SK-N-SH (cell line): ENCODE data around the gene KRTAP10-8. TPM values are rescaled to one million over a fixed set of nuclear protein-coding genes. Genes with fewer than 3 reads are reported as not detected.

Experiments
- CTCF ChIA-PET: fragments of 300-600, 350-600 bp; formaldehyde crosslinking; extraction: SDS; loops from one replicate; lab custom pipeline; 2021; lab: Yijun Ruan, JAX
- POLR2A ChIA-PET: fragments of 350-600 bp; sonication (Branson Sonifier 250); formaldehyde crosslinking; extraction: SDS; loops from one replicate; lab custom pipeline; 2020; ENCODE audit warnings: antibody characterized with exemption, inconsistent platforms; lab: Yijun Ruan, JAX
- DNase-seq: peaks from one replicate; pipeline ENCODE4 v3.0.0; 2012
- H2AFZ ChIP-seq: fragments of 200-600 bp; sonication (generic); 2 replicates; pipeline ENCODE4 v1.8.1; 2016; ENCODE audit warnings: antibody characterized with exemption, mild to moderate bottlenecking, low read depth
- H3F3A ChIP-seq: fragments of 200-600 bp; sonication (generic); replicated peaks from 2 replicates; pipeline ENCODE3; 2016; ENCODE audit warnings: antibody characterized with exemption, mild to moderate bottlenecking; ENCODE audit not compliant: insufficient read depth
- H3K27ac ChIP-seq, 2 experiments: fragments of 200-500 bp in 1 of 2; fragments of 200-600 bp in 1 of 2; sonication (Bioruptor generic) in 1 of 2; sonication (generic), shearing (Covaris generic) in 1 of 2; 2 replicates each; pipeline versions ENCODE4 v1.5.1 to v1.6.1; 2014 to 2016; ENCODE audit warnings: low read depth in 2 of 2, inconsistent platforms in 1 of 2, low read length in 1 of 2, mild to moderate bottlenecking in 1 of 2, mixed read lengths in 1 of 2
- H3K27me3 ChIP-seq: fragments of 200-600 bp; sonication (generic), shearing (Covaris generic); 2 replicates; pipeline ENCODE4 v1.6.1; 2016; ENCODE audit warnings: mixed run types; ENCODE audit not compliant: insufficient read depth
- H3K36me3 ChIP-seq, 2 experiments: fragments of 200-500 bp in 1 of 2; fragments of 200-600 bp in 1 of 2; sonication (Bioruptor generic) in 1 of 2; sonication (generic) in 1 of 2; replicated peaks in 1 of 2; 2 replicates each; pipeline versions ENCODE3 to v1.5.1; 2014 to 2016; ENCODE audit warnings: low read length in 1 of 2, mild to moderate bottlenecking in 1 of 2; ENCODE audit not compliant: insufficient read depth in 2 of 2, control insufficient read depth in 1 of 2
- H3K4me1 ChIP-seq, 2 experiments: fragments of 200-500 bp in 1 of 2; fragments of 200-600 bp in 1 of 2; sonication (Bioruptor generic) in 1 of 2; sonication (generic), shearing (Covaris generic) in 1 of 2; 2 replicates each; pipeline versions ENCODE4 v1.5.1 to v1.6.1; 2014 to 2016; ENCODE audit warnings: low read depth in 1 of 2, low read length in 1 of 2, mixed run types in 1 of 2; ENCODE audit not compliant: insufficient read depth in 2 of 2, control insufficient read depth in 1 of 2
- H3K4me2 ChIP-seq: fragments of 200-600 bp; sonication (generic), shearing (Covaris generic); 2 replicates; pipeline ENCODE4 v1.6.1; 2017; ENCODE audit warnings: mixed run types
- H3K4me3 ChIP-seq, 2 experiments: fragments of 200-500 bp in 1 of 2; fragments of 200-600 bp in 1 of 2; sonication (Bioruptor generic) in 1 of 2; sonication (generic), shearing (Covaris generic) in 1 of 2; 2 replicates each; pipeline versions ENCODE4 v1.5.1 to v1.8.1; 2014 to 2016; ENCODE audit warnings: low read depth in 2 of 2, inconsistent platforms in 1 of 2, low read length in 1 of 2, mild to moderate bottlenecking in 1 of 2, mixed read lengths in 1 of 2, moderate library complexity in 1 of 2
- H3K79me2 ChIP-seq: fragments of 200-600 bp; sonication (generic); 2 replicates; pipeline ENCODE4 v1.8.1; 2017; ENCODE audit warnings: mild to moderate bottlenecking; ENCODE audit not compliant: insufficient read depth
- H3K9ac ChIP-seq: fragments of 200-600 bp; sonication (generic); 2 replicates; pipeline ENCODE4 v1.6.1; 2017; ENCODE audit warnings: mixed run types
- H3K9me2 ChIP-seq: fragments of 200-600 bp; sonication (generic); 2 replicates; pipeline ENCODE4 v1.6.1; 2017; ENCODE audit warnings: mixed run types
- H3K9me3 ChIP-seq: fragments of 200-600 bp; sonication (generic); 2 replicates; pipeline ENCODE4 v1.6.1; 2017; ENCODE audit warnings: mixed run types, mild to moderate bottlenecking, moderate library complexity
- H4K20me1 ChIP-seq: fragments of 200-600 bp; sonication (generic); 2 replicates; pipeline ENCODE4 v1.6.1; 2017; ENCODE audit warnings: mild to moderate bottlenecking, mixed run types; ENCODE audit not compliant: insufficient read depth
- CTCF ChIP-seq: fragments of 200-600 bp; sonication (generic); IDR thresholded peaks from 2 replicates; pipeline ENCODE4 v1.6.1; 2017; ENCODE audit warnings: antibody characterized with exemption, mild to moderate bottlenecking, moderate library complexity
- ELF1 ChIP-seq: IDR thresholded peaks from 2 replicates; pipeline ENCODE4 v1.4.0; 2012
- FOSL2 ChIP-seq: IDR thresholded peaks from 2 replicates; pipeline ENCODE4 v1.4.0; 2012; ENCODE audit warnings: low read depth, mild to moderate bottlenecking, moderate library complexity, borderline replicate concordance
- FOXJ3 ChIP-seq: sonication (generic); formaldehyde crosslinking; IDR thresholded peaks from 2 replicates; pipeline ENCODE4 v1.5.1; 2020; ENCODE audit warnings: mild to moderate bottlenecking, missing genetic modification reagents
- FOXM1 ChIP-seq: IDR thresholded peaks from 2 replicates; pipeline ENCODE4 v1.4.0; 2012; ENCODE audit warnings: low read depth, mild to moderate bottlenecking
- IRF3 ChIP-seq: fragments of 150-350 bp; IDR thresholded peaks from 2 replicates; pipeline ENCODE4 v1.6.1; 2016; ENCODE audit warnings: mild to moderate bottlenecking, low read depth, low read length
- MAX ChIP-seq: IDR thresholded peaks from 2 replicates; pipeline ENCODE4 v1.4.0; 2012; ENCODE audit warnings: low read depth
- MXI1 ChIP-seq: IDR thresholded peaks from 2 replicates; pipeline ENCODE4 v1.6.1; 2012; ENCODE audit warnings: mild to moderate bottlenecking, low read depth, low read length, improper control_type of control experiment
- NFIC ChIP-seq: IDR thresholded peaks from 2 replicates; pipeline ENCODE4 v1.4.0; 2012; ENCODE audit warnings: borderline replicate concordance
- RAD21 ChIP-seq: IDR thresholded peaks from 2 replicates; pipeline ENCODE4 v1.6.1; 2012; ENCODE audit warnings: mild to moderate bottlenecking, low read length
- RCOR1 ChIP-seq: fragments of 150-350 bp; IDR thresholded peaks from 2 replicates; pipeline ENCODE4 v1.6.1; 2017; ENCODE audit warnings: antibody characterized with exemption, low read length
- REST ChIP-seq: IDR thresholded peaks from 2 replicates; pipeline ENCODE4 v1.6.1; 2012; ENCODE audit warnings: mild to moderate bottlenecking, low read depth, low read length, moderate library complexity
- RFX5 ChIP-seq: IDR thresholded peaks from 2 replicates; pipeline ENCODE4 v1.6.1; 2012; ENCODE audit warnings: mild to moderate bottlenecking, improper control_type of control experiment, low read length
- SMC3 ChIP-seq: IDR thresholded peaks from 2 replicates; pipeline ENCODE4 v1.6.1; 2012; ENCODE audit warnings: low read depth, low read length, improper control_type of control experiment
- TAF1 ChIP-seq: IDR thresholded peaks from 2 replicates; pipeline ENCODE4 v1.6.1; 2012; ENCODE audit warnings: low read depth, mild to moderate bottlenecking, low read length, moderate library complexity, borderline replicate concordance
- TEAD4 ChIP-seq: IDR thresholded peaks from 2 replicates; pipeline ENCODE4 v1.4.0; 2012; ENCODE audit warnings: mild to moderate bottlenecking, borderline replicate concordance; ENCODE audit not compliant: insufficient read depth
- USF1 ChIP-seq: IDR thresholded peaks from 2 replicates; pipeline ENCODE4 v1.4.0; 2012; ENCODE audit warnings: low read depth, borderline replicate concordance
- USF2 ChIP-seq: fragments of 150-350 bp; IDR thresholded peaks from 2 replicates; pipeline ENCODE4 v1.6.1; 2017; ENCODE audit warnings: antibody characterized with exemption, low read length, low read depth, borderline replicate concordance
- YY1 ChIP-seq: IDR thresholded peaks from 2 replicates; pipeline ENCODE4 v1.4.0; 2012; ENCODE audit warnings: low read depth, mild to moderate bottlenecking
- ZBTB33 ChIP-seq: IDR thresholded peaks from 2 replicates; pipeline ENCODE4 v1.4.0; 2012; ENCODE audit warnings: low read depth, borderline replicate concordance
- WGBS: methylation state at CpG from one replicate; pipeline ENCODE4 v1.1.6; 2017; ENCODE audit warnings: low lambda C conversion rate; 5-methylcytosine and 5-hydroxymethylcytosine counted together
- polyA plus RNA-seq, 3 experiments: library from polyadenylated mRNA; depleted of rRNA; stranded (reverse); fragments of >200 nt; gene quantifications; 2 replicates each; pipeline ENCODE4 v1.2.3, GENCODE V29; 2012

Gene KRTAP10-8
- polyA plus RNA-seq, 1 of the 3 experiments (the other 2 are of a cell fraction): not detected

- H3K4me2 ChIP-seq: no peak overlapping the region
- H3K9me3 ChIP-seq: no peaks in the 10 kb centered on the region
- no peak overlapping the region for H3K9ac ChIP-seq
- POLR2A ChIA-PET: no interaction called here
- H3K36me3 ChIP-seq: no peaks in the 10 kb centered on the region
- DNase-seq: no peak
- no peaks in the 10 kb centered on the region for H3K79me2 ChIP-seq
- 8% methylated on average over 11 of the region's 11 CpGs for WGBS
- H4K20me1 ChIP-seq: no peaks in the 10 kb centered on the region
- no peaks in the 10 kb centered on the region for H3K4me1 ChIP-seq
- 0 out of 2 replicates have a peak, but pooled peaks cover 4% of the 10 kb centered on the region for H3K9me2 ChIP-seq
- no peaks in the 10 kb centered on the region for H3F3A ChIP-seq
- no peak overlapping the region for H3K27ac ChIP-seq
- CTCF ChIA-PET: no interaction called here
- H3K4me3 ChIP-seq: no peak overlapping the region
- TF ChIP-seq FOXJ3 (CRISPR knock-in tag): no peak
- no peak for TF ChIP-seq RAD21
- TF ChIP-seq FOXM1: no peak
- TF ChIP-seq IRF3: no peak
- TF ChIP-seq USF1: no peak
- no peak for TF ChIP-seq CTCF
- no peak for TF ChIP-seq RFX5
- no peak for TF ChIP-seq ELF1
- no peak for TF ChIP-seq MAX
- TF ChIP-seq REST: no peak
- TF ChIP-seq USF2: no peak
- no peak for TF ChIP-seq FOSL2
- no peak for TF ChIP-seq TEAD4
- TF ChIP-seq ZBTB33: no peak
- TF ChIP-seq MXI1: no peak
- TF ChIP-seq NFIC: no peak
- TF ChIP-seq YY1: no peak
- no peak for TF ChIP-seq SMC3
- no peak for TF ChIP-seq RCOR1
- TF ChIP-seq TAF1: no peak
- H2AFZ ChIP-seq: no peak overlapping the region
- peaks cover 5% of the 10 kb centered on the region; the same call in 1 of the 2 replicates for H3K27me3 ChIP-seq
These were observed 47.2 kb downstream of the KRTAP10-8 start for GRCh38 chr21:44658913-44659595.
